SK-N-SH (cell line): ENCODE data around the gene CAPN7. TPM values are rescaled to one million over a fixed set of nuclear protein-coding genes. Genes with fewer than 3 reads are reported as not detected.
A peak's percentile ranks its signal among the peaks of the same experiment; 100 is the strongest.

ENCODE experiments used
- CTCF ChIA-PET: fragments of 300-600, 350-600 bp; formaldehyde crosslinking; extraction: SDS; loops from one replicate; lab custom pipeline; 2021; lab: Yijun Ruan, JAX
- POLR2A ChIA-PET: fragments of 350-600 bp; sonication (Branson Sonifier 250); formaldehyde crosslinking; extraction: SDS; loops from one replicate; lab custom pipeline; 2020; ENCODE audit warnings: antibody characterized with exemption, inconsistent platforms; lab: Yijun Ruan, JAX
- DNase-seq: peaks from one replicate; pipeline ENCODE4 v3.0.0; 2012
- H2AFZ ChIP-seq: fragments of 200-600 bp; sonication (generic); 2 replicates; pipeline ENCODE4 v1.8.1; 2016; ENCODE audit warnings: antibody characterized with exemption, mild to moderate bottlenecking, low read depth
- H3F3A ChIP-seq: fragments of 200-600 bp; sonication (generic); replicated peaks from 2 replicates; pipeline ENCODE3; 2016; ENCODE audit warnings: antibody characterized with exemption, mild to moderate bottlenecking; ENCODE audit not compliant: insufficient read depth
- H3K27ac ChIP-seq, 2 experiments: fragments of 200-500 bp in 1 of 2; fragments of 200-600 bp in 1 of 2; sonication (Bioruptor generic) in 1 of 2; sonication (generic), shearing (Covaris generic) in 1 of 2; 2 replicates each; pipeline versions ENCODE4 v1.5.1 to v1.6.1; 2014 to 2016; ENCODE audit warnings: low read depth in 2 of 2, inconsistent platforms in 1 of 2, low read length in 1 of 2, mild to moderate bottlenecking in 1 of 2, mixed read lengths in 1 of 2
- H3K27me3 ChIP-seq: fragments of 200-600 bp; sonication (generic), shearing (Covaris generic); 2 replicates; pipeline ENCODE4 v1.6.1; 2016; ENCODE audit warnings: mixed run types; ENCODE audit not compliant: insufficient read depth
- H3K36me3 ChIP-seq, 2 experiments: fragments of 200-500 bp in 1 of 2; fragments of 200-600 bp in 1 of 2; sonication (Bioruptor generic) in 1 of 2; sonication (generic) in 1 of 2; replicated peaks in 1 of 2; 2 replicates each; pipeline versions ENCODE3 to v1.5.1; 2014 to 2016; ENCODE audit warnings: low read length in 1 of 2, mild to moderate bottlenecking in 1 of 2; ENCODE audit not compliant: insufficient read depth in 2 of 2, control insufficient read depth in 1 of 2
- H3K4me1 ChIP-seq, 2 experiments: fragments of 200-500 bp in 1 of 2; fragments of 200-600 bp in 1 of 2; sonication (Bioruptor generic) in 1 of 2; sonication (generic), shearing (Covaris generic) in 1 of 2; 2 replicates each; pipeline versions ENCODE4 v1.5.1 to v1.6.1; 2014 to 2016; ENCODE audit warnings: low read depth in 1 of 2, low read length in 1 of 2, mixed run types in 1 of 2; ENCODE audit not compliant: insufficient read depth in 2 of 2, control insufficient read depth in 1 of 2
- H3K4me2 ChIP-seq: fragments of 200-600 bp; sonication (generic), shearing (Covaris generic); 2 replicates; pipeline ENCODE4 v1.6.1; 2017; ENCODE audit warnings: mixed run types
- H3K4me3 ChIP-seq, 2 experiments: fragments of 200-500 bp in 1 of 2; fragments of 200-600 bp in 1 of 2; sonication (Bioruptor generic) in 1 of 2; sonication (generic), shearing (Covaris generic) in 1 of 2; 2 replicates each; pipeline versions ENCODE4 v1.5.1 to v1.8.1; 2014 to 2016; ENCODE audit warnings: low read depth in 2 of 2, inconsistent platforms in 1 of 2, low read length in 1 of 2, mild to moderate bottlenecking in 1 of 2, mixed read lengths in 1 of 2, moderate library complexity in 1 of 2
- H3K79me2 ChIP-seq: fragments of 200-600 bp; sonication (generic); 2 replicates; pipeline ENCODE4 v1.8.1; 2017; ENCODE audit warnings: mild to moderate bottlenecking; ENCODE audit not compliant: insufficient read depth
- H3K9ac ChIP-seq: fragments of 200-600 bp; sonication (generic); 2 replicates; pipeline ENCODE4 v1.6.1; 2017; ENCODE audit warnings: mixed run types
- H3K9me2 ChIP-seq: fragments of 200-600 bp; sonication (generic); 2 replicates; pipeline ENCODE4 v1.6.1; 2017; ENCODE audit warnings: mixed run types
- H3K9me3 ChIP-seq: fragments of 200-600 bp; sonication (generic); 2 replicates; pipeline ENCODE4 v1.6.1; 2017; ENCODE audit warnings: mixed run types, mild to moderate bottlenecking, moderate library complexity
- H4K20me1 ChIP-seq: fragments of 200-600 bp; sonication (generic); 2 replicates; pipeline ENCODE4 v1.6.1; 2017; ENCODE audit warnings: mild to moderate bottlenecking, mixed run types; ENCODE audit not compliant: insufficient read depth
- ELF1 ChIP-seq: IDR thresholded peaks from 2 replicates; pipeline ENCODE4 v1.4.0; 2012
- FOXJ3 ChIP-seq: sonication (generic); formaldehyde crosslinking; IDR thresholded peaks from 2 replicates; pipeline ENCODE4 v1.5.1; 2020; ENCODE audit warnings: mild to moderate bottlenecking, missing genetic modification reagents
- FOXM1 ChIP-seq: IDR thresholded peaks from 2 replicates; pipeline ENCODE4 v1.4.0; 2012; ENCODE audit warnings: low read depth, mild to moderate bottlenecking
- IRF3 ChIP-seq: fragments of 150-350 bp; IDR thresholded peaks from 2 replicates; pipeline ENCODE4 v1.6.1; 2016; ENCODE audit warnings: mild to moderate bottlenecking, low read depth, low read length
- JUND ChIP-seq: IDR thresholded peaks from 2 replicates; pipeline ENCODE4 v1.4.0; 2012
- NFIC ChIP-seq: IDR thresholded peaks from 2 replicates; pipeline ENCODE4 v1.4.0; 2012; ENCODE audit warnings: borderline replicate concordance
- NRF1 ChIP-seq: IDR thresholded peaks from 2 replicates; pipeline ENCODE4 v1.6.1; 2012; ENCODE audit warnings: low read depth, mild to moderate bottlenecking, low read length
- POLR2AphosphoS5 ChIP-seq: IDR thresholded peaks from 2 replicates; pipeline ENCODE4 v1.6.1; 2012; ENCODE audit warnings: low read depth, low read length
- RXRA ChIP-seq: IDR thresholded peaks from 2 replicates; pipeline ENCODE4 v1.4.0; 2012; ENCODE audit warnings: low read depth, mild to moderate bottlenecking, borderline replicate concordance
- SIN3A ChIP-seq: IDR thresholded peaks from 2 replicates; pipeline ENCODE4 v1.6.1; 2012; ENCODE audit warnings: low read depth, mild to moderate bottlenecking, low read length, moderate library complexity, borderline replicate concordance
- SMC3 ChIP-seq: IDR thresholded peaks from 2 replicates; pipeline ENCODE4 v1.6.1; 2012; ENCODE audit warnings: low read depth, low read length, improper control_type of control experiment
- TAF1 ChIP-seq: IDR thresholded peaks from 2 replicates; pipeline ENCODE4 v1.6.1; 2012; ENCODE audit warnings: low read depth, mild to moderate bottlenecking, low read length, moderate library complexity, borderline replicate concordance
- polyA plus RNA-seq, 3 experiments: library from polyadenylated mRNA; depleted of rRNA; stranded (reverse); fragments of >200 nt; gene quantifications; 2 replicates each; pipeline ENCODE4 v1.2.3, GENCODE V29; 2012
- TF ChIP-seq, protein P1 (sequence below): IDR thresholded peaks from 2 replicates; pipeline ENCODE4 v1.6.1; 2012; ENCODE audit warnings: mild to moderate bottlenecking, low read depth, low read length, moderate library complexity
- TF ChIP-seq, protein P2 (sequence below): IDR thresholded peaks from 2 replicates; pipeline ENCODE4 v1.4.0; 2012; ENCODE audit warnings: low read depth

CAPN7 gene
- polyA plus RNA-seq, 1 of the 3 experiments (the other 2 are of a cell fraction), result 7.3 TPM

- TF ChIP-seq, protein P1, sequence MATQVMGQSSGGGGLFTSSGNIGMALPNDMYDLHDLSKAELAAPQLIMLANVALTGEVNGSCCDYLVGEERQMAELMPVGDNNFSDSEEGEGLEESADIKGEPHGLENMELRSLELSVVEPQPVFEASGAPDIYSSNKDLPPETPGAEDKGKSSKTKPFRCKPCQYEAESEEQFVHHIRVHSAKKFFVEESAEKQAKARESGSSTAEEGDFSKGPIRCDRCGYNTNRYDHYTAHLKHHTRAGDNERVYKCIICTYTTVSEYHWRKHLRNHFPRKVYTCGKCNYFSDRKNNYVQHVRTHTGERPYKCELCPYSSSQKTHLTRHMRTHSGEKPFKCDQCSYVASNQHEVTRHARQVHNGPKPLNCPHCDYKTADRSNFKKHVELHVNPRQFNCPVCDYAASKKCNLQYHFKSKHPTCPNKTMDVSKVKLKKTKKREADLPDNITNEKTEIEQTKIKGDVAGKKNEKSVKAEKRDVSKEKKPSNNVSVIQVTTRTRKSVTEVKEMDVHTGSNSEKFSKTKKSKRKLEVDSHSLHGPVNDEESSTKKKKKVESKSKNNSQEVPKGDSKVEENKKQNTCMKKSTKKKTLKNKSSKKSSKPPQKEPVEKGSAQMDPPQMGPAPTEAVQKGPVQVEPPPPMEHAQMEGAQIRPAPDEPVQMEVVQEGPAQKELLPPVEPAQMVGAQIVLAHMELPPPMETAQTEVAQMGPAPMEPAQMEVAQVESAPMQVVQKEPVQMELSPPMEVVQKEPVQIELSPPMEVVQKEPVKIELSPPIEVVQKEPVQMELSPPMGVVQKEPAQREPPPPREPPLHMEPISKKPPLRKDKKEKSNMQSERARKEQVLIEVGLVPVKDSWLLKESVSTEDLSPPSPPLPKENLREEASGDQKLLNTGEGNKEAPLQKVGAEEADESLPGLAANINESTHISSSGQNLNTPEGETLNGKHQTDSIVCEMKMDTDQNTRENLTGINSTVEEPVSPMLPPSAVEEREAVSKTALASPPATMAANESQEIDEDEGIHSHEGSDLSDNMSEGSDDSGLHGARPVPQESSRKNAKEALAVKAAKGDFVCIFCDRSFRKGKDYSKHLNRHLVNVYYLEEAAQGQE, result 0 out of 2 replicates have a peak, but pooled peaks have one; percentile 2
- TF ChIP-seq NFIC, result no peak
- TF ChIP-seq FOXJ3 (CRISPR knock-in tag), result no peak
- TF ChIP-seq SIN3A, result peak; percentile 31; the same call in 1 of the 2 replicates
- no peak for TF ChIP-seq IRF3
- TF ChIP-seq FOXM1, result no peak
- no peak for TF ChIP-seq JUND
- TF ChIP-seq, protein P2, sequence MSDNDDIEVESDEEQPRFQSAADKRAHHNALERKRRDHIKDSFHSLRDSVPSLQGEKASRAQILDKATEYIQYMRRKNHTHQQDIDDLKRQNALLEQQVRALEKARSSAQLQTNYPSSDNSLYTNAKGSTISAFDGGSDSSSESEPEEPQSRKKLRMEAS, result peak; percentile 85
- TF ChIP-seq NRF1, result peak; percentile 92
- TF ChIP-seq TAF1, result no peak; the same call in 1 of the 2 replicates
- no peak for TF ChIP-seq ELF1
These were observed at the start of gene CAPN7 (continued) for GRCh38 chr3:15205934-15206661.

- Histone ChIP-seq H3K27me3 (peaks cover 16% of the 10 kb centered on the region; the same call in 1 of the 2 replicates), H2AFZ (no peak overlapping the region), H3K9me2 (peaks cover 2% of the 10 kb centered on the region; the same call in 1 of the 2 replicates), H3K9me3 (no peaks in the 10 kb centered on the region), H3K4me1 (no peaks in the 10 kb centered on the region), H3F3A (no peaks in the 10 kb centered on the region), H3K9ac (no peak overlapping the region), H3K36me3 (no peaks in the 10 kb centered on the region), H4K20me1 (no peaks in the 10 kb centered on the region), H3K4me2 (no peak overlapping the region), H3K79me2 (no peaks in the 10 kb centered on the region), H3K27ac (no peak overlapping the region), H3K4me3 (no peak overlapping the region)
- no peak for DNase-seq
- CTCF ChIA-PET, result interaction anchor here (1.5 kb wide), 1 partner anchor 248 kb away, joined by 4 read pairs; no protein-coding TSS in a partner anchor
- TF ChIP-seq POLR2AphosphoS5 (no peak), RXRA (no peak), IRF3 (no peak), SMC3 (no peak)
- POLR2A ChIA-PET, result no interaction called here
These were observed 48.6 kb upstream of the CAPN7 start for GRCh38 chr3:15157441-15157840.
